Body of pancreas (tissue), 4 donors: ENCODE results near the gene NACC1. TPM values are rescaled to one million over a fixed set of nuclear protein-coding genes. Genes with fewer than 3 reads are reported as not detected.

Experiments used
- ATAC-seq: fragments of 150-250 bp; one replicate; pipeline ENCODE4 v1.9.1; 2016
- DNase-seq, 4 donors: peaks; one replicate each; pipeline ENCODE4 v3.0.0-alpha.2; 2019
- H3K27ac ChIP-seq, 4 donors: fragments of 200-600 bp; sonication (generic); 1 replicate in 3 of 4; 2 replicates in 1 of 4; pipeline versions ENCODE4 v1.5.1 to v1.6.1; 2016 to 2019; ENCODE audit warnings: mild to moderate bottlenecking in 1 of 4, mixed read lengths in 1 of 4, moderate library complexity in 1 of 4
- H3K27me3 ChIP-seq, 2 donors: fragments of 200-600 bp; sonication (generic); one replicate each; pipeline ENCODE4 v1.6.0; 2016; ENCODE audit warnings: mild to moderate bottlenecking in 1 of 2
- H3K36me3 ChIP-seq, 2 donors: fragments of 200-600 bp; sonication (generic); replicated peaks in 1 of 2; 2 replicates each; pipeline ENCODE4 v1.5.1; 2016; ENCODE audit warnings: low read depth in 2 of 2; ENCODE audit not compliant: insufficient read depth in 1 of 2
- H3K4me1 ChIP-seq: fragments of 200-600 bp; sonication (generic); one replicate; pipeline ENCODE4 v1.6.0; 2016
- H3K4me3 ChIP-seq, 2 donors: fragments of 200-600 bp; sonication (generic); 1 replicate in 1 of 2; 2 replicates in 1 of 2; pipeline ENCODE4 v1.5.1; 2016 to 2019
- H3K9me3 ChIP-seq, 3 donors: fragments of 200-600 bp; sonication (generic); 1 replicate in 2 of 3; 2 replicates in 1 of 3; pipeline ENCODE4 v1.5.1; 2016
- POLR2A ChIP-seq, 3 donors: fragments of 450-650 bp; IDR thresholded peaks; one replicate each; pipeline ENCODE4 v1.6.1; 2016; ENCODE audit warnings: antibody characterized with exemption in 3 of 3, mild to moderate bottlenecking in 2 of 3
- WGBS, 2 donors: methylation state at CpG; one replicate each; pipeline ENCODE4 v1.1.5; 2017; 5-methylcytosine and 5-hydroxymethylcytosine counted together
- intact Hi-C: fragments of 100-400 bp; cut with DNase I; formaldehyde crosslinking; loops from one replicate; pipeline ENCODE4 v1.15.1; 2023
- total RNA-seq, 2 donors: library from RNA; depleted of rRNA; stranded (reverse); fragments of >200 nt; gene quantifications; one replicate each; pipeline ENCODE4 v1.1.0, GENCODE V29; 2016
- TF ChIP-seq, protein P1 (sequence below), 7 experiments: fragments of 450-650 bp in 4 of 7; fragments of 200-600 bp in 3 of 7; sonication (generic) in 3 of 7; IDR thresholded peaks; one replicate each; pipeline ENCODE4 v1.5.1; 2016 to 2019; ENCODE audit warnings: antibody characterized with exemption in 7 of 7

The NACC1 gene
- total RNA-seq, 2 donors from 2014 or later = 6.0 to 15.5 TPM

DNA sequence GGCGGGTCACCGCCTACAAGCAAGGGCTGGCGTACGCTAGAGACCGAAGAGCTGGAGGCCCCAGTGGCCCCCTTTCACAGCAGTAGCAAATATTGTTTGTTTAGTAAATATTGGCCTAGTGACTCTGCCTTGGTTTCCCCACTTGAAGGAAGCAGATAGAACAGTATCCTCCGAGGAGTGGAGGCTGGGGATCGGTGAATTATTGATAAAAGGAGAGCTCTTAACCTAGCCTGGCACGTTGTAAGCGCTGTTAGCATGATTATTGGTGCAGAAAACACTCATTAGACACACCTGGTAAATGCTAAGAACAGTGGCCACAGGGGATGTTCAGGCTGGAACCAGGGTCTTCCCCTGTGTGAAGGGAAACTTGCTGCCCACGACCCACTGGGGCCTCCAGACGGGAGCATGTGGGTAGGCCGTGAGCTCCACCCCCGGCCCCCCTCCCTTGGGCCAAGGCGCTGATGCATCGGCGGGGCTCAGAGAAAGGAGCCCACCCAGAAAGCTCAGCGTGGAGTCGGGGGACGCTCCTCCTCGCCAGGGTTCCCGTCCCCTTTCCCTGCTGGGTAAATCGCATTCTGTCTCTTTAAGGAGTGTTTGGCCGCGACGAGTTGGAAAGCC, 34.4 kb downstream of the NACC1 start:
- TF ChIP-seq, protein P1, sequence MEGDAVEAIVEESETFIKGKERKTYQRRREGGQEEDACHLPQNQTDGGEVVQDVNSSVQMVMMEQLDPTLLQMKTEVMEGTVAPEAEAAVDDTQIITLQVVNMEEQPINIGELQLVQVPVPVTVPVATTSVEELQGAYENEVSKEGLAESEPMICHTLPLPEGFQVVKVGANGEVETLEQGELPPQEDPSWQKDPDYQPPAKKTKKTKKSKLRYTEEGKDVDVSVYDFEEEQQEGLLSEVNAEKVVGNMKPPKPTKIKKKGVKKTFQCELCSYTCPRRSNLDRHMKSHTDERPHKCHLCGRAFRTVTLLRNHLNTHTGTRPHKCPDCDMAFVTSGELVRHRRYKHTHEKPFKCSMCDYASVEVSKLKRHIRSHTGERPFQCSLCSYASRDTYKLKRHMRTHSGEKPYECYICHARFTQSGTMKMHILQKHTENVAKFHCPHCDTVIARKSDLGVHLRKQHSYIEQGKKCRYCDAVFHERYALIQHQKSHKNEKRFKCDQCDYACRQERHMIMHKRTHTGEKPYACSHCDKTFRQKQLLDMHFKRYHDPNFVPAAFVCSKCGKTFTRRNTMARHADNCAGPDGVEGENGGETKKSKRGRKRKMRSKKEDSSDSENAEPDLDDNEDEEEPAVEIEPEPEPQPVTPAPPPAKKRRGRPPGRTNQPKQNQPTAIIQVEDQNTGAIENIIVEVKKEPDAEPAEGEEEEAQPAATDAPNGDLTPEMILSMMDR (IDR thresholded peaks at IDR 0.05) = peak in 1 of 7 experiments; percentile 7
- TF ChIP-seq POLR2A (IDR thresholded peaks at IDR 0.05) = no peak
- peak; percentile 0 for ATAC-seq
- DNase-seq = no peak
- no peaks in the 10 kb centered on the region for H3K9me3 ChIP-seq
- intact Hi-C loops = no loop called here
- WGBS, 2 donors = 0% methylated on average over 4 to 25 of the region's 25 CpGs
- H3K4me3 ChIP-seq = peak overlapping the region; percentile 22 to 78
- peak overlapping the region; percentile 98 to 100 (median 99) for H3K27ac ChIP-seq
- H3K27me3 ChIP-seq = no peaks in the 10 kb centered on the region
- no peaks in the 10 kb centered on the region for H3K36me3 ChIP-seq
- H3K4me1 ChIP-seq = peaks cover 42% of the 10 kb centered on the region

DNA sequence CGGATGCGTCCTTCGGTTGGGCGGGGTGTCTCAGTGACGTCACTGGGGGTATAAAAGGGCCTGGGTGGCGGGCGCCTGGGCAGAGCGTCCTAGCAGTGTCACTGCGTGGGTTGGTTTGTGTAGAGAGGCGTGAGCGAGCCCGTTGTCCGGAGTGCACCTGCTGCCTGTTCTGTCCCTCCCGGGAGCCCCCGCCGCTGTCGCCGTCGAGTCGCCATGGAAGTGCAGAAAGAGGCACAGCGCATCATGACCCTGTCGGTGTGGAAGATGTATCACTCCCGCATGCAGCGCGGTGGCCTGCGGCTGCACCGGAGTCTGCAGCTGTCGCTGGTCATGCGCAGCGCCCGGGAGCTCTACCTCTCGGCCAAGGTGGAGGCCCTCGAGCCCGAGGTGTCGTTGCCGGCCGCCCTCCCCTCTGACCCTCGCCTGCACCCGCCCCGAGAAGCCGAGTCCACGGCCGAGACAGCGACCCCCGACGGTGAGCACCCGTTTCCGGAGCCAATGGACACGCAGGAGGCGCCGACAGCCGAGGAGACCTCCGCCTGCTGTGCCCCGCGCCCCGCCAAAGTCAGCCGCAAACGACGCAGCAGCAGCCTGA, 35.0 kb downstream of the NACC1 start:
- intact Hi-C loops = no loop called here
- 0% methylated on average over 59 of the region's 59 CpGs; no CpG with 5 or more reads in 1 of the 2 donors for WGBS, 2 donors
- peak; percentile 100 for TF ChIP-seq POLR2A (IDR thresholded peaks at IDR 0.05)
- TF ChIP-seq, protein P1 (IDR thresholded peaks at IDR 0.05) = peak in 3 of 7 experiments; percentile 16 to 30 (median 23)
- Histone ChIP-seq H3K36me3 (no peaks in the 10 kb centered on the region), H3K9me3 (no peaks in the 10 kb centered on the region), H3K4me1 (peaks cover 44% of the 10 kb centered on the region), H3K27ac (peak overlapping the region; percentile 98 to 100 (median 99)), H3K27me3 (no peaks in the 10 kb centered on the region), H3K4me3 (peak overlapping the region; percentile 78)
- ATAC-seq = peak; percentile 37
- DNase-seq = peak; percentile 96 to 98 (median 98)

DNA sequence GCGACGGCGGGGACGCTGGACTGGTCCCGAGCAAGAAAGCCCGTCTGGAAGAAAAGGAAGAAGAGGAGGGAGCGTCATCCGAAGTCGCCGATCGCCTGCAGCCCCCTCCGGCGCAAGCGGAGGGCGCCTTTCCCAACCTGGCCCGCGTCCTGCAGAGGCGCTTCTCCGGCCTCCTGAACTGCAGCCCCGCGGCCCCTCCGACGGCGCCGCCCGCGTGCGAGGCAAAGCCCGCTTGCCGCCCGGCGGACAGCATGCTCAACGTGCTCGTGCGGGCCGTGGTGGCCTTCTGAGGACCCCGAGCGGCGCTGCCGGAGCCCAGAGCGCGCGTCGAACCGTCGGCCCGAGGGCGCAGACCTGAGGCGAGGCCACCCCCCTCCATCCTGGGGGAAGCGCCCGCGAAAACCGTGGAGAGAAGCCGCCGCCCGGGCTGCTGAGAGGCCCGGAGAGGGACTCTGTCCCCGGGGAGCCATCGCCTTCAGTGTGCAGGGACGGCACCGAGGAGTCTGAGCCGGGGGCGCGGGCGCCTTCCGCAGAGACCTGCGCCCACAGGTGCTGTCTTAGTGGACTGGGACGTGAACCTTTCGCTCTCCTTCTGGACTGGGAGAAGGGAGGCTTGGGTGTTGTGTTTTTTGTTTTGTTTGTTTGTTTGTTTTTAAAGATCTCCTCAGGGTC, 35.6 kb downstream of the NACC1 start:
- ATAC-seq = no peak
- Histone ChIP-seq H3K27me3 (no peaks in the 10 kb centered on the region), H3K4me3 (peak overlapping the region; percentile 78), H3K4me1 (peaks cover 40% of the 10 kb centered on the region), H3K27ac (peak overlapping the region; percentile 98 to 100 (median 99)), H3K9me3 (no peaks in the 10 kb centered on the region), H3K36me3 (no peaks in the 10 kb centered on the region)
- no peak for TF ChIP-seq POLR2A (IDR thresholded peaks at IDR 0.05)
- TF ChIP-seq, protein P1 (IDR thresholded peaks at IDR 0.05) = peak in 1 of 7 experiments; percentile 33
- peak; percentile 58 to 60 (median 60) for DNase-seq
- intact Hi-C loops = no loop called here
- 0 to 1% methylated on average over 18 to 68 of the region's 69 CpGs for WGBS, 2 donors

DNA sequence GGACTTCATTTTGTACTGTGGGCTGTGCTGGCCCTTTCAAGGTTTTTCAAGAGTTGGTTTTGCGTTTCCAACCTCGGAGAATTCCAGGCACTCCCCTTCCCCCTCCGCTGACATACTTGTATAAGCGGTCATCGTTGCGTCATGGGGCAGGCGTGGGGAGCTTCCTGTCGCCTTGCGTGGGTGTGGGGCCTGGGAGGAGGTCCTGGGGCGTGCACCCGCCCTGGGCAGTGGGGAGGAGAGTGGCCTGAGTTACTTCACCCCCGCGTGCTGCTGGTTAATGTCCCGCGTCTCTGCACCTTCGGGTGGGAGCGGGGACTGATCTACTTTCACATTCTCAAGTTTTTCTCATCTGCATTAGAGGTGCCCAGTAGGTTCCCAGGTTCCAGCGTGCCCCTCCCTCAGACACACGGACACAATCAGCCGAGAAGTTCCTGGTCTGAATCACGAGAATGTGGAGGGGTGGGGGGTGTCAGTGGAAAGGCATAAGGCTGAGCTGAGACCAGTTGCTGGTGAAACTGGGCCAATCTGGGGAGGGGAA, 36.2 kb downstream of the NACC1 start:
- H3K27me3 ChIP-seq = no peaks in the 10 kb centered on the region
- H3K4me1 ChIP-seq = peaks cover 35% of the 10 kb centered on the region
- WGBS, 2 donors = 0% methylated on average over 8 to 21 of the region's 21 CpGs
- TF ChIP-seq POLR2A (IDR thresholded peaks at IDR 0.05) = peak; percentile 12 to 87 (median 63)
- TF ChIP-seq, protein P1 (IDR thresholded peaks at IDR 0.05) = no peak
- H3K9me3 ChIP-seq = no peaks in the 10 kb centered on the region
- intact Hi-C loops = no loop called here
- ATAC-seq = peak; percentile 16
- peak overlapping the region; percentile 98 to 100 (median 99) for H3K27ac ChIP-seq
- no peaks in the 10 kb centered on the region for H3K36me3 ChIP-seq
- peak overlapping the region; percentile 78 for H3K4me3 ChIP-seq
- DNase-seq = peak; percentile 86 to 95 (median 90)
